Globus pallidus (tissue), 1 donor: Measurements from ENCODE around the gene ATG16L1.
"Not testable (repeated sequence)": the region's sequence is repeated elsewhere in the genome, so short reads cannot be mapped to it uniquely, and the experiment has no call there.

Source experiments
- DNase-seq: peaks from one replicate; pipeline ENCODE4 v3.0.0-alpha.2; 2015; ENCODE audit warnings: low spot score

The ATG16L1 gene

GRCh38 chr2:233331536-233331935 is 80.1 kb downstream of the ATG16L1 start:
- DNase-seq, result peak; percentile 71

DNA sequence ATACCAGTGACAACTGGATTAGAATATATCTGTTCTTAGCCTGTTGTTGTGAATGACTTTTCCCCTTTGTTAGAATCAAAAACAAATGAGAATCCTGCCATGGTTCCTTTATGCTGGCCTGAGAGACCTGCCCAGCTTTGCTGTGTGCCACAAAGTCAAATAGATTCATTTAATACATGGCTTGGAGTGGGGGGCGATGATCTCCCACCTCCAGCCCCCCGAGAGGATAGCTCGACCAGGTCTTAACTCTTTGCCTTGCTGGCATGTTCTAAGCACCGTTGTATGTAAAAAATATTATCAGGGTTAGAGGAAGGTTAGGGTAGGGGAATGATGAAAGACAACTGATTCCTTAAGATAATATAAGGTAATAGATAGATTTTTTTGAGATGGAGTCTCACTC is 80.7 kb downstream of the ATG16L1 start:
- no peak for DNase-seq

DNA sequence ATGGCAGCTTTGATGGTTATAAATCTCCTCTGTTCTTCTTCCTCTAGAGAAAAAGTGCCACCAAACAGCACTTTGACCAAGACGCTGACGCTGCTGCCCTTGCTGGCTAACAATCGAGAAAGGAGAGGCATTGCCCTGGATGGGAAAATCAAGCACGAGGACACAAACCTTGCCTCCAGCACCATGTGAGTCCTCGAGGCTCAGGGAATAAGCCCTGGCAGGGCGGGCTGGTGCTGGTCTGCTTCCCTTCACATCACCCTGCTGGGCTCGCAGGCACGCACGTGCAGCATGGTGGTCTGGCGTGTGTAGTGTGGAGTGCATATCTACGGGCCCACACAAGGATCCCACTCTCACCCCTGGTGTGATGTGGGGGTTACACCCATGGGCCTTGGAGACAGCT is 83.4 kb downstream of the ATG16L1 start:
- no peak for DNase-seq

GRCh38 chr2:233336091-233336490 is 84.6 kb downstream of the ATG16L1 start:
- DNase-seq, result not testable (repeated sequence)

DNA sequence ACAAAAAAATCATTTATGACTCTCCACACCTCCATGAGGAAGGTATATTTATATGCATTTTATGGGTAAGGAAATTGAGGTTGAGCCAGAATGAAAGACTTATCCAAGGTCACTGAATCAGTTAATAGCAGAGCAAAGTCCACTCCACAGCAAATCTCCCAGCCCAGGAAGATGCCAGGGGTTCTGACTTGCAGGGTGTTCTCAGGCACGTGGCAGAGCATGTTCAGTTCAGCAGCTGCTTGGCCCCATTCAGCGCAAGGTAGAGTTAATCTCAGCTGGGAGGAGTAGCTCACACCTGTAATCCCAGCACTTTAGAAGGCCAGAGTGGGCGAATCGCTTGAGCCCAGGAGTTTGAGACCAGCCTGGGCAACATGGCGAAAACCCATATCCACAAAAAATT is 85.1 kb downstream of the ATG16L1 start:
- DNase-seq, result no peak

- no peak for DNase-seq
Measured at GRCh38 chr2:233338046-233338445, 86.6 kb downstream of the ATG16L1 start.

- DNase-seq, result no peak
Measured at GRCh38 chr2:233338812-233339368, 87.4 kb downstream of the ATG16L1 start.

- DNase-seq, result no peak
Measured at GRCh38 chr2:233339427-233339826, 88.0 kb downstream of the ATG16L1 start.

DNA sequence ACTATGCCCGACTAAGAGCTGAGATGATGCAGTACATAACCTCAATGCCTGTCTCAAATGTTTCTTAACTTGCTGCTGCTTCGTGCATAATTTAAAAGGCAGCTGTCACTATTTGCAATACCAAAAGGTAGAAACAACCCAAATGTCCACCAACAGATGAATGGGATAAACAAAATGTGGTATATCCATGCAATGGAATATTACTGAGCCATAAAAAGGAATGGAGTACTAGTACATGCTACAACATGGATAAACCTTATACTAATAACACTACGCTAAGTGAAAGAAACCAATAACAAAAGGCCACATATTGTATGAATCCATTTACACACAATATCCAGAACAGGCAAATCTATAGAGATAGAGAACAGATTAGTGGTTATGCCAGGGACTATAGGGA is 89.8 kb downstream of the ATG16L1 start:
- DNase-seq, result no peak

- DNase-seq, result no peak
Measured at GRCh38 chr2:233342301-233342700, 90.8 kb downstream of the ATG16L1 start.

GRCh38 chr2:233343171-233343705 is 91.8 kb downstream of the ATG16L1 start:
- DNase-seq, result no peak
